ENCODE results near the gene MRPS12.
"Not testable (repeated sequence)": the region's sequence is repeated elsewhere in the genome, so short reads cannot be mapped to it uniquely, and the experiment has no call there.

Gene MRPS12

DNA sequence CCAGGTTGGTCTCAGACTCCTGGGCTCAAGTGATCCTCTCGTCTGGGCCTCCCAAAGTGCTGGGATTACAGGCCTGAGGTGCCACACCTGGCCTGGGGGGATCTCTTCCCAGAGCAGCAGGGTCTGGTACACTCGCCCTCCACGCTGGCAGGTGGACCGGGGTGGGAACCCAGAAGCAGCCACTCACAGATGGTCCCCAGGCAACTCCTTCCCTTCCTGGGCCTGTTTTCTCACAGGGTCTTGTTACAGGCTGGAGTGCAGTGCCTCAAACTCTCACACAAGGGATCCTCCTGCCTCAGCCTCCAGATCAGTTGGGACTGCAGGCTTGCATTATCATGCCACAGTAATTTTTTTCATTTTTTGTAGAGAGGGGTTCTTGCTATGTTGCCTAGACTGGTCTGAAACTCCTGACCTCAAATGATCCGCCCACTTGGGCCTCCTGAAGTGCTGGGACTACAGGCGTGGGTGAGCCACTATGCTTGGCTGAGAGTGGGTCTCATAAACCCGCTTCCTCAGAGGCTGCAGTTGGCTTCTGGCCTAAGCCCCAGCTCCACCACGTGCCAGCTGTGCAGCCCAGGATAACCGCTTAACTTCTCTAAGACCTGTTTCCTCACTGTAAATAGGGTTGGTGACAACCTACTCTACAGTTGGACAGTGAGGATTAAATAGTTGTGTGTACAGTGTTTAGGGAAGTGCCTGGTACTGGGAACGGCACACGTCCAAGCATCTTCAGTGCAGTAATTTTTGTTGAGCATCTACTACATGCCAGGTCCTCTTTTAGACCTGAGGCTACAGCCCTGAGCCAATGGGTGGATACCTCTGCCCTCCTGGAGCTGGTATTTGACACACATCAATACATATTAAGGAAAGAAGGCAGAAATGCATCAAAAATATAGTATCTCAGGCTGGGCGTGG is 17.9 kb upstream of the MRPS12 start:
- no peak for DNase-seq

DNA sequence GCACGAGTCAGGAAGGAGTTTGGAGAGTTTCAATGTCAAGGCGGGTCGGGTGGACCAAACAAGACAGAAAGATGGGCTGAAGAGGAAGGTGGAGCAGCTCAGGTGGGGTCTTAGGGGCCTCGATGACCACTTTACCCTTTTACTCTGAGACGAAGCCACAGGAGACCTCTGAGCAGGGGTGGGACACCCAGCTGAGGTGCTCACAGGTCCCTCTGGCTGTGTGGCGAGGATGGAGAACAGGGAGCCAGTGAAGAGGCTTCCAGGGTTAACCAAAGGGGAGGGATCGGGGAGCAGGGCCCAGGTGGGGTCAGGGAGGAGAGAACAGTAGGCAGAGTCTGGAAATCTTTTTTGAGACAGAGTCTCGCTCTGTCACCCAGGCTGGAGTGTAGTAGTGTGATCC is 16.8 kb upstream of the MRPS12 start:
- DNase-seq: no peak

DNA sequence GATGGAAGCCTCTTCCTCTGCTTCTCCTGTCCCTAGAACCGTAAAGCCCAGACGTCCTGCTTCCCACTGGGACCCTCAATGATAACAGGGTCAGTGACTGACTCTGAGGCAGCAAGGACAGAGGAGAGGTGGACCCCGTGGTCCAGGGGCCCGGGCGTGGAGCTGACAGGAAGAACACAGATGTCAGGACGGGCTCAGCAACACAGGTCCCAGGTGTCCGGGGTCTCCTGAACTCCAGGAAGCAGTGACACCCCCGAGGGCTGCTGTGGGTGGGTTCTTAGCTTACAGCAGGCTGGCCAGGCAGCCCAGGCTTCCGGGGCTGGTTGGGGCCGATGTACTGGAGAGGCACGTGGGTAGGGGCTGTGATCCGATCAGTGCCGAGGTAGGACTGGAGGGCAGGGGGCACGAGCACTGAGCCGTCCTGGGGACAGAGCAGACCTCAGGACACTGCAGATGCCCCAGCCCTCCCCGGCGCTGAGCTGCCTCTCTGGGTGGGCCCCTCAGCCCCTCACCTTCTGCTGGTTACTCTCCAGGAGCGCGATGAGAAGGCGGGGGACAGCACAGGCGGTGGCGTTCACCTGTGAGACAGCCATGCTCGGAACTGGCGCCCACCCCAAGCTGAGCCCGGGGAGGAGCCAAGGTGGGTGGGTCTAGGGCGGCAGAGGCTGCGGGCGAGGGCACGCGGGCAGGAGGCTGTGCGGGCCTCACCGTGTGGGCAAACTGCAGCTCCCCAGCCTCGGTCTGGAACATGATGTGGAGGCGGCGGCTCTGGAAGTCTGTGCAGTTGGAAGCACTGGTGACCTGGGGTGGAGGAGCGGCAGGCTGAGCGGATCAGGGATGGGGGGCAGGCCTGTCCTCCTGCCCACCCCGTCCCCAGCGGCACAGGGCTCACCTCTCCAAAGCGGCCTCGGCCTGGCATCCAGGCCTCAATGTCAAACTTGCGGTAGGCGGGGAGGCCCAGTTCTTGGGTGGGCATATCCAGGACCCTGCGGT is 15.1 kb upstream of the MRPS12 start:
- DNase-seq: no peak

DNA sequence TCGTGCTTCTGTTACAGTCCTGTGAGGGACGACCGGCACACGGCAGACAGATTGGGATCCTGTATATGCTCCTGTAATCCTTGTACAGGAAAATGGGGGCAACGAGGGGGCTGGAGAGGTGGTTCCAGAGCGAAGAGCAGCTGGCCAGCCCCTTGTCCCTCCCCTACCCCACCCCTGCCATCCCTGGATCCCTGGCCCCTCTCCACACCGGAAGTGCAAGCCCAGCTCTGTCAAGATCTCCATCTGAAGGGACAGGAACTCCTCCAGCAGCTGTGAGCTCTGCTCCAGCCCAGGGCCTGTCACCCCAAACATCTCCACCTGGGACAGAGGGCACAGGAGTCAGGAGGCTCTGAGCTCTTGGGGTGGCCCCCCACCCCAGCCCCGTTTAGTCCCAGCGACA is 13.2 kb upstream of the MRPS12 start:
- no peak for DNase-seq

DNA sequence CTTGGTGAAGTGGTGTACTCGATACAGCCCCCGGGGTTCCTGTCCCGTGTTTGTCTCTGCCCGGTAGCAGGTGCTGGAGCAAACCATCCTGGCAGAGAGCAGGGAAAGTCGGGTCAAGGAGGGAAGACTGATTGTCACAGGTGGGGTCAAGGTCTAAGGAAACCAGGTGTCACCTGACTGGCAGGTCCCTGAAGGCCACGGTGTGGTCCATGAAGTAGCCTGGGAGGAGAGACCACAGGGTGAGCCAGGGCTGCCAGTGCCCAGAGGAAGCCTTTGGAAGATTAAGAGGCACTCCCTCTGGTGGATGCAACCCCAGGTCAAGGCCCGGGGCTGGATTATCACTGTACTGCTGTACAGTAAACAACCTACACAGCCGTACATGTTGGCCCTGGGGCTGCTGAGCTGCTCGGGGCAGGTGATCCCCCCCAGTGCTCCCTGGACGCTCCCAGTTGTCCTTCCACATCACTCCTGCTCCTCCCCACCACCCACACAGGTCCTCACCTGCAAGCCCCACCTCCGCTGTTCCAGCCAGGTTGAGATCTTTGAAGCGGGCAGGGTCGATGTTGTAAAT is 12.7 kb upstream of the MRPS12 start:
- no peak for DNase-seq

DNA sequence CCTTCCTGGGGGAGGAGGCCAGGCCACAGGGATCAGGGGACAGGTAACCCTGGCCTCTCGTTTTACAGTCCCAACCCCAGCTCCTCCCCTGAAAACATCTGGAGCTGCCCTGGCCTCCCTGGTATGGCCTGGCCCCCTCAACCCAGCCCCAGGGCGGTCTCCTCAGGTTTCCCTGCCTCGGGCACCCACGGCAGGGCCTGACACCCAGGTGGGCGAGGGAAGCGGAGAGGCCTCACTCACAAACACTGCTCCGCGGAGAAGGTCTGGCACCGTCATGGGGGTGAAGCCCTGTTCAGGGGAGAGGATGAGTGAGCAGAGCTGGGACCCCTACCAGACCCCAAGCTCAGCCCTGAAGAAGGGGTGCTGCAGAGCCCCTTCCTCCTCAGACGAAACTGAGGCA is 12.2 kb upstream of the MRPS12 start:
- no peak for DNase-seq

DNA sequence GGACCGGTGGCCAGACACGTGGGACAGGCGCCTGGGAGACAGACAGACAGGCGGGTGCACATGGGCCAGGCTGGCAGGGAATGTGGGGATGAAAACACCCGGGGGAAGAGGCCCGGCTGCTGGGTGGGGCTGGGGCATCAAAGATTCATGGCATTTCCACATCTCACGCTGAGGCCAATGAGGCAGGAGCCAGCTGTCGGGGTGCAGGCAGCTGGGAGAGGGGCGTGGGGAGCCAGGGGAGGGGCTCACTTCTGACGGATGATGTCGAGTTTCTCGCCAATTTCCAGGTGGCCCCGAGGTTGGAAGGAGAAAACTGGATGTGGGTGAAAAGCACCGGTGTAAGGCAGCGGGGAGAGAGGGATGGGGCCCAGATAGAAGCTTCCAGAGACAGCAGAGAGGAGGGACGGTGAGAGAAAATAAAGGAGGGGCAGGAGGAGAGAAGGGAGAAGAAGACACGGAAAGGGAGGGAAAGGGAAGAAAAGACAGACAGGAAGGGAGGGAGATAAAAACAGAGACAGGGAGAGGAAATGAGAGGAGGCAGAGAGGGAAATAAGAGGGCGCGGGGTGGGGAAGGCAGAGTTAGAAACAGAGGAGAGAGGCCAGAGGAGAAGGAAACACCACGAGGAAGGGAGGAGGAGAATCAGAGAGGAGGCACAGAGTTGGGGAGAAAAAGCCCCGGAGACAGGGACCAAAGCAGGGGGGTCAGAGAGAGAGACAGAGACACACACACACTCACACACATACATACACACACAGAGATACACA is 10.7 kb upstream of the MRPS12 start:
- no peak for DNase-seq

DNA sequence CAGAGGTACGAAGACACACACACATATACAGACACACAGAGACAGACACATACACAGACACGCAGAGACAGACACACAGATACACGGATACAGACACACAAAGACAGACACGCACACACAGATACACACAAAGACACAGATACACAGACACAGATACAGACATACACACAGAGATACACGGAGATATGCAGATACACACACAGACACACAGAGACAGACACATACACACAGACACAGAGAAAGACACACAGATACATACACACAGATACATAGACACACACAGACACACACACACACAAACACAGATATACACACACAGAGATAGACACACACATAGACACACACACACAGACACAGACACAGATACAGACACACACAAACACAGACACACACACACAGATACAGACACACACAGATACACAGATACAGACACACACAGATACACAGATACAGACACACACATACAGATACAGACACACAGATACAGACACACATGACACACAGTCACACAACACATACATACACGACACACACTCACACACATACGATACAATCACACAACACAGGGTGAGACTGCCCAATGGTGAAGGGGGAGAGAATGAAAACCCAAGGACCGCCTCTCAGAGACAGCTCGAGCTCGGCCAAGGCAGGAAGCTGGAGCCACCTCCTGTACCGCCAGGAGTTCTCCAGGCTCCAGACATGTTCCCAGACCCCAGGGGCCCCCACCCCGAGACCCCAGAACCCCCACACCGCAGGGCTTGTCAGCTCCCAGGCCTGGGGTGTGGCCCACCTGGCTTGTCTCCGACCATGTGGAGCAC is 9.9 kb upstream of the MRPS12 start:
- no peak for DNase-seq

DNA sequence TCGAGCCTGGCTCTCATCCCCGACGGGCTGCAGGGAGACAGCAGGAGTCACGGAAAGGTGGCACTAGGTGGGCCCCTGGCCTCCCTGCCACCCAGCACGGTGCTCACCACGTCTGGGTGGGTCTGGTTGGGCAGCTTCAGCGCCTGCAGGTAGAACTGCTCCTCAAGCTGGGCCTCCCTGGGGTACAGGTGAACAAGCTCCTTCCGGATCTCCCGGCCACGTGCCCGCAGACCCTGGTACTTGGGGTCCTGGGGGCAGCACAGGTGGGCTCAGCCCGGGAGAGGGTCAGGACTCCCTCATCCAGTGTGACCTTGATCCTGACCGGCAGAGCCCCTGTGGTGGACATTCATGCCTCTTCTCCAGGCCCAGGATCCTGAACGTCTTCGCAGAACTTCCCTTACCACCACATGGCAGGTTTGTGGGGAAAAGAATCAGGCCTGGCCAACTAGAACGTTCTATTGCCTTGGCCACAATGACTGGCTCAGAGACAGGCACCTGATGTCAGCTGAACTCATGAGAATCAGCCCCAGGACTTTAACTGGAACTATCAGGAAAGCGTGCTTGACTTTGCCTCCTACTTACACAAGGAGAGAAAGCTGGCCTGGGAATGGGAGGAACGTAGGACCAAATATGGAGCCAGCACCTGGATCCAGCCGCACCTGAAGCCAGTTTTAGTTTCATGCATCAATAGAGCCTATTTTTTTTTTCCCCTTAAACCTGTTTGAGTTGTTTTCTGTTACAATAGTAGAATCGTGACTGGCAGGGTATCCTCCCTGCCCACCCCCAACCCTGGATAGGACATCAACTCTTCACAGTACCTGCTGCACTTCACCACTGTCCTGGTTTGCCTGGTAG is 9.1 kb upstream of the MRPS12 start:
- no peak for DNase-seq

DNA sequence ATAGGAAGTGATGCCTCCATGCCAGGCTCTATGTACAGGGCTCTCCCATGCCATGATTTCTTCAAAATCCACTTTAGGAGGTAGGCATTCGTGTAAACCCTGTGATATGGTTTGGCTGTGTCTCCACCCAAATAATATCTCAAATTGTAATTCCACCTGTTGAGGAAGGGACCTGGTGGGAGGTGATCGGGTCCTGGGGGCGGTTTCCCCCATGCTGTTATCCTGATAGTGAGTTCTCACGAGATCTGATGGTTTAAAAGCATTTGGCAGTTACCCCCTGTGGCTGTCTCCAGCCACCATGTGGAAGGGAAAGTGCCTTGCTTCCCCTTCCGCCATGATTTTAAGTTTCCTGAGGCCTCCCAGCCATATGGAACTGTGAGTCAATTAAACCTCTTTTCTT is 8.3 kb upstream of the MRPS12 start:
- no peak for DNase-seq

DNA sequence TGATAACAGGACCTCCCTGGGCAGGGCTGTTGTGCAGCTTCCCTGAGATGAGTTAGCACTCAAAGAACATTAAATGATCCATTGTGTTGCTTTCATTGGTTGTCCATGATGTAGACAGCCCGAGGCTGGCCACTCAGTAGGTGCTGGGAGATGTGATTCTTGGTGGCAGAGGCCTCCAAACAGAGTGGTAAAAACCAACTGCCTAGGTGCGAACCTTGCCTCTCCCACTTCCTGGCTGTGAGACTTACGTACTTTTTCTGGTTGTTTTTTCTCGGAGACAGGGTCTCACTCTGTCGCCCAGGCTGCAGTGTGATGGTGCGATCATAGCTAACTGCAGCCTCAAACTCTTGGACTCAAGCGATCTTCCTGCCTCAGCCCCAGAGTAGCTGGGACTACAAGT is 6.4 kb upstream of the MRPS12 start:
- no peak for DNase-seq

DNA sequence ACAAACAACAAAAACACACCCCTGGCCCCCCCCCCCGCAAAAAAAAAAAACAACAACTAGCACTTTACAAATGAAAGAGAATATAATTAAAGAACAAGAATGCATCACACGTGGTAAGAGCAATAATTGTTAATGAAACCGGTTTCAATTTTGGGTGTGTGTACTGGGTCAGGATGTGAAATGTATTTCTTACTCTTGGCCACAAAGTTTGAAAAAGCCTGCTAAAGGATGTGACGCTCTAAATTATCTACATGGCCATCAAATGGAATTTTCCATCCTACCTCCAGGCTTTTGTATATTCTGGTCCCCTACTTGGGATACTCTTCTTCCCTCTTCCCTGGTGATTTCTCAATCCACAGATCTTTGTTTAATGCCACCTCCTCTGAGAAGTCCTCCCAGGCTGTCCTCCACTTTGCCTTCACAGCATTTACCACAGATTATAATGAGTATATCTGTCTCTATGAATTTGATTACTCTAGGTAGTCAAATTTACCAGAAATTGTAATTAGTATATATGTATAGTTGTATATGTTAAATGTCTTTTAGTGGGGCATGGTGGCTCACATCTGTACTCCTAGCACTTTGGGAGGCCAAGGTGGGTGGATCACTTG is 2.2 kb upstream of the MRPS12 start:
- DNase-seq: no peak

DNA sequence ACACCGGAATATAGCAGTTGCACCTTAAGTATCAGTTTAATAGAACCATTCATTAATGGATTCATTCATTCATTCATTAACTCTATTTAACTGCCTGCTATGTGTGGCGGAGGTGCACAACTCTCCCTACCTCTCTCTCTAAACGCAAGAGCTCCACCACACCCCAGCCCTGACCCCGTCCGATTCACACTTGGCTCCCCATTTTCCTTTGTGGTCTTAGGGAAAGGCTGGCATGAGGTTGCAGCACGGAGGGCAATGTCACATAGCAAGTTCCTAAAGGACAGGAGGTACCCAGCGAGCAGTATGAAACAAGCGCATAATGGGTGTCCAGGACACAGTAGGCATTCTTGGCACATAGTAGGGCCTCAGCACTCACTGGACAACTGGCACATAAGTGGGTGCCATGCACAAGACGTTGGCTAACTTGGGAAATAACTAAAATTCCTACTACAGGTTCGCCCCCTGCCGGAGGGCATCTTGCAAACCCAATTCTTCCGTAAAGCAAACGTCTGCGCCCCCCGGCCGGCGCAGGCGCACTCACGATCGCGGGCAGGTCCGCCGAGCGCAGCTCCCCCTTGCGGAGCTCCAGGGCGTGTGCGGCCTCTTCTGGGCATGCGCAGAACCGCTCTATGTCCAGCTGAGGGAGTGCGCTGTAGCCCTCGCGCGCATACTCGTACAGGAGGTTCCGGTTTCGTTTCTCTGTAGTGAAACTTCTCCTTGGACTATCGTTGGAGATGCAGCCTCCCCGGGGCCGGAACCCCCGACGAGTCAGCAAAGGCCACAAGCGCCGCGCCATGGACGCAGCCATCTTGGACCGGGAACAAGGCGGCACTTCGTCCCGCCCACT is 592 bp upstream of the MRPS12 start, which contains the start of gene SARS2:
TSS of gene SARS2 (minus strand) at position 835 of the 847 bp plus-strand sequence. CDS start at position 808, 27 bp downstream.
- DNase-seq: peak; percentile 95

DNA sequence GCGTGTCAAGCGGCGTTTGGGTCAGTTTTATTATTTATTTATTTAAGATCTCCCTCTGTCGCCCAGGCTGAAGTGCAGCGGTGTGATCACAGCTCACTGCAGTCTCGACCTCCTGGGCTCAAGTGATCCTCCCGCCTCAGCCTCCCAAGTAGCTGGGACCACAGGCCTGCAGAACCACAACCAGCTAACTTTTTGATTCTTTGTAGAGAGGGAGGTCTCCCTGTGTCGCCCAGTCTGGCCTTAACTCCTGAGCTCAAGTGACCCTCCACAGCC is 713 bp downstream of the MRPS12 start:
- no peak for DNase-seq

DNA sequence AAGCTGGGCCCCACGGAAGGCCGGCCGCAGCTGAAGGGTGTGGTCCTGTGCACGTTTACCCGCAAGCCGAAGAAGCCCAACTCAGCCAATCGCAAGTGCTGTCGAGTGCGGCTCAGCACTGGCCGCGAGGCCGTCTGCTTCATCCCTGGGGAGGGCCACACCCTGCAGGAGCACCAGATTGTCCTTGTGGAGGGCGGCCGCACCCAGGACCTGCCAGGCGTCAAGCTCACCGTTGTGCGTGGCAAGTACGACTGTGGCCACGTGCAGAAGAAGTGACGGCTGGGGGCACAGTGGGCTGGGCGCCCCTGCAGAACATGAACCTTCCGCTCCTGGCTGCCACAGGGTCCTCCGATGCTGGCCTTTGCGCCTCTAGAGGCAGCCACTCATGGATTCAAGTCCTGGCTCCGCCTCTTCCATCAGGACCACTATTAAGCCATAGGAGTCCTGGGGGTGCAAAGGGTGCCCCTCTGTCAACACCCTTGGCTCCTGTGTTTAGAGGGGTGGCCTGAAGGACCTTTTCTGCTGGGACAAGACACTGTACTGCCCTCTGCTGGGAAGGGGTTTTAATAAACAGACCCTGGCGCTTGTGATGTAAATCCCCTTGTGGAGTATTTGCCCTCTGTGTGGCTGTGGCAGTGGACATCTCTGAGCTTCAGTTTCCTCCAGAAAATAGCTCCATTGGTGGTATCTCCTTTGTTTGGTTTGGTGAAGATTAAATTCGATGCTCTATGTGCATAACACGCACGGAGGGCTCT is 1.9 kb downstream of the MRPS12 start:
- DNase-seq: peak; percentile 39

DNA sequence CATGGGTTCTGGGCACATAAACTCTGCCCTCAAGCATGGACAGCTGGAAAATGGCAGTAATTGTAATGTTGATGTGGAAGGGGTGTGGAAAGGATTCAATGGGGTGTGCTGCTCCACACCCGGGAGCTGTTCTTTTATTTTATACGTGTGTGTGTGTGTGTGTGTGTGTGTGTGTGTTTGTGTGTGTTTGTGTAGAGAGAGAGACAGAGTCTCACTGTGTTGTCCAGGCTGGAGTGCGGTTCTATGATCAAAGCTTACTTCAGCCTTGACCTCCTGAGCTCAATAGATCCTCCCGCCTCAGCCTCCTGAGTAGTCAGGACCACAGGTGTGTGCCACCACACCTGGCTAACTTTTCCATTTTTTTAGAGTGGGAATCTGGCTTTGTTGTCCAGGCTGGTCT is 2.8 kb downstream of the MRPS12 start:
- DNase-seq: no peak

DNA sequence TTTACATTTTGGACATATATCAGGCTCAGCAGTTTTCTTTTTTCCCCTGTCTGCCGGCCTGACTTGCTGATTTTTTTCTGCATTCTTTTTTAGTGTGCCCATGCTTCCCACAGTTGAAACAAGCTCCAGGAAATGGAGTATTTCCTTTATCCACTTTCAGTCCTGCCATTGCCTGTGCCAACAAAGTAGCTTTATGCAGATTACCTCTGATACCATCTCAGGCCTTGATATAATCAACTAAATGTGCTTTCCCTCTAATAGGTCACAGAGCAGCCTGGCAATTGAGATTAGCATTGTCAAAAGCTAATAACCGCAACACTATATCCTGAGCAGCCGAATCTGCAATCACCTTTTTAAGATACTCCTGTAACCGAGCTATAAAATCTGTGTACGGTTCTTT is 9.2 kb downstream of the MRPS12 start:
- no peak for DNase-seq

DNA sequence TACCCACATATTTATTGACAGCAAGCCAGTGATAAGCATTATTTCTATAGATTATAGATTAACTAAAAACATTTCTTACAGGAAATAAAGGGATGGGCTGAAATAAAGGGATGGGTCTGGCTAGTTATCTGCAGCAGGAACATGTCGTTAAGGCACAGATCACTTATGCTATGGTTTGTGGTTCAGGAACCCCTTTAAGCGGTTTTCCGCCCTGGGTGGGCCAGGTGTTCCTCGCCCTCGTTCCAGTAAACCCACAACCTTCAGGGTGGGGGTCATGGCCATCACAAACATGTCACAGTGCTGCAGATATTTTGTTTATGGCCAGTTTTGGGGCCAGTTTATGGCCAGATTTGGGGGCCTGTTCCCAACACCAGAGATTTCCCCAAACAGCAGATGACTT is 10.7 kb downstream of the MRPS12 start:
- DNase-seq: not testable (repeated sequence)

DNA sequence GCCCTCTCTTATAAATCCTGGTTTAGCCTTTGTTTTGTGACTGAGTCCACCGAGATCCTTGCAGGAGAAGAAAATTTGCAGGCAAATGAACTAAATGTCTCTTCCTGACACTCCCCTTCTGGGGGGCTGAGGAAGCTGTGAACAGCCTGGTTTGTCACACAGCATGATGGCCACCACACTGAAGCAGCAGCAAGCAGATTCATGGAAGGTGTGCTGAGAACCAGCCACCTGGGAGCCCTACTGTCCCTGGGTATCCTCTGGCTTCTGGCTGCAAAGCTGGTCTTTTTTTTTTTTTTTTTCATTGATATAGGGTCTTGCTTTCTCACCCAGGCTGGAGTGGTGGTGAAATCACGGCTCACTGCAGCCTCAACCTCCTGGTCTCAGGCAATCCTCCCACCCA is 11.2 kb downstream of the MRPS12 start:
- DNase-seq: no peak

All from CD4-positive, alpha-beta T cell treated with Interleukin-17A for 4 hours (primary cell).